ENCODE measurements around the gene ALDH3A1. TPM values are rescaled to one million over a fixed set of nuclear protein-coding genes. Genes with fewer than 3 reads are reported as not detected.

ALDH3A1 gene
- total RNA-seq, 1 experiment from 2014 or later = 0.39 TPM

DNA sequence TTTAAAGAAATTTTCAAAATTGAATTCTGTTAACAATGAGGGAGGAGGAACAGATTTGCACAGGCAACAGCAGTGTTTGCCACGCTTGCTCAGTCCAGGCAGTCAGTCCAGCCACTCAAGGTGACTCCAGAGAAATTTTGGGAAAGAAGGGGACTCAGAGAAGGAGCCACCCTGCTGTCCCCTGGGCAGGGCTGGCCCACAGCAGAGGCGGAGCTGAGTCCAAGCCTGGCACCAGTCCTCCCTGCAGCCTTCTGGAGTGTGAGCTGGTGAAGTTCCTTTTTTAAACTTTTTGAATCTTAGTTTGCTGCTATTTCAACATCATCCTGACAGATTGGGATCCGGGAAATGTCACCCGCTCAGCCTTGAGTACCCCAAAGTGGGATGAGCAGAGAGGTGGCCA, 17.3 kb downstream of the ALDH3A1 start:
- H2BK20ac ChIP-seq (ENCODE audit: low read depth, low read length, poor library complexity, severe bottlenecking) = no peak overlapping the region
- no CpG with 5 or more reads among the region's 4 CpGs for WGBS (ENCODE audit: extremely low coverage, insufficient read length, low lambda C conversion rate)
- H3K9me3 ChIP-seq (ENCODE audit: control insufficient read depth, low read depth, low read length) = no peaks in the 10 kb centered on the region
- no peak overlapping the region for H4K5ac ChIP-seq (ENCODE audit: insufficient read length, low read depth, low read length)
- H4K91ac ChIP-seq (ENCODE audit: insufficient read length, low read depth, low read length) = no peak overlapping the region
- no peak overlapping the region for H3K23ac ChIP-seq (ENCODE audit: insufficient read length, low read depth, low read length)
- Mint-ChIP-seq H3K36me3 (ENCODE audit: insufficient read depth in 1 of 3, low read depth in 3 of 3) (no peaks in the 10 kb centered on the region), H3K27me3 (ENCODE audit: low read depth) (peaks cover 4% of the 10 kb centered on the region), H3K4me3 (no peak overlapping the region), H3K9me3 (no peaks in the 10 kb centered on the region), H3K4me1 (no peaks in the 10 kb centered on the region), H3K27ac (no peak overlapping the region)
- no peak overlapping the region for H2BK120ac ChIP-seq (ENCODE audit: low read depth, low read length, poor library complexity, severe bottlenecking)
- H3K9ac ChIP-seq (ENCODE audit: extremely low read depth, insufficient read length, low read length) = no peak overlapping the region
- H2AK5ac ChIP-seq (ENCODE audit: insufficient read length, low read length) = no peak overlapping the region
- no peak for DNase-seq
- no peak overlapping the region for H2BK5ac ChIP-seq (ENCODE audit: insufficient read length, low read length)
- TF ChIP-seq, protein P1, sequence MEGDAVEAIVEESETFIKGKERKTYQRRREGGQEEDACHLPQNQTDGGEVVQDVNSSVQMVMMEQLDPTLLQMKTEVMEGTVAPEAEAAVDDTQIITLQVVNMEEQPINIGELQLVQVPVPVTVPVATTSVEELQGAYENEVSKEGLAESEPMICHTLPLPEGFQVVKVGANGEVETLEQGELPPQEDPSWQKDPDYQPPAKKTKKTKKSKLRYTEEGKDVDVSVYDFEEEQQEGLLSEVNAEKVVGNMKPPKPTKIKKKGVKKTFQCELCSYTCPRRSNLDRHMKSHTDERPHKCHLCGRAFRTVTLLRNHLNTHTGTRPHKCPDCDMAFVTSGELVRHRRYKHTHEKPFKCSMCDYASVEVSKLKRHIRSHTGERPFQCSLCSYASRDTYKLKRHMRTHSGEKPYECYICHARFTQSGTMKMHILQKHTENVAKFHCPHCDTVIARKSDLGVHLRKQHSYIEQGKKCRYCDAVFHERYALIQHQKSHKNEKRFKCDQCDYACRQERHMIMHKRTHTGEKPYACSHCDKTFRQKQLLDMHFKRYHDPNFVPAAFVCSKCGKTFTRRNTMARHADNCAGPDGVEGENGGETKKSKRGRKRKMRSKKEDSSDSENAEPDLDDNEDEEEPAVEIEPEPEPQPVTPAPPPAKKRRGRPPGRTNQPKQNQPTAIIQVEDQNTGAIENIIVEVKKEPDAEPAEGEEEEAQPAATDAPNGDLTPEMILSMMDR (conservative IDR thresholded peaks at IDR 0.05) = no peak
- no peaks in the 10 kb centered on the region for H3K23me2 ChIP-seq (ENCODE audit: insufficient read length, low read depth, low read length, poor library complexity, severe bottlenecking)
- no peak overlapping the region for H3K14ac ChIP-seq (ENCODE audit: insufficient read depth, low read length)
- no peak overlapping the region for H3K27ac ChIP-seq (ENCODE audit: insufficient read length, low read depth, low read length)
- H3T11ph ChIP-seq (ENCODE audit: low read length) = no peak overlapping the region
- H3K79me1 ChIP-seq (ENCODE audit: insufficient read depth, low read depth, low read length, poor library complexity, severe bottlenecking) = no peaks in the 10 kb centered on the region
- no peak overlapping the region for H3K4ac ChIP-seq (ENCODE audit: low read depth, low read length)
- H3K4me1 ChIP-seq (ENCODE audit: insufficient read depth, low read length) = no peaks in the 10 kb centered on the region
- no peak overlapping the region for H2BK12ac ChIP-seq (ENCODE audit: insufficient read length, low read depth, low read length)
- H4K8ac ChIP-seq (replicated peaks; ENCODE audit: insufficient read length, low read depth, low read length) = no peak overlapping the region
- no peaks in the 10 kb centered on the region for H3K27me3 ChIP-seq (ENCODE audit: insufficient read depth, low read length)
- no peaks in the 10 kb centered on the region for H3K79me2 ChIP-seq (ENCODE audit: insufficient read depth, low read length)
- H2BK15ac ChIP-seq (ENCODE audit: low read depth, low read length) = no peak overlapping the region
- no peak overlapping the region for H3K4me2 ChIP-seq (ENCODE audit: insufficient read depth, insufficient read length, low read length)
- H2AFZ ChIP-seq (ENCODE audit: low read length) = no peak overlapping the region
- H3K18ac ChIP-seq (ENCODE audit: insufficient read length, low read depth, low read length) = no peak overlapping the region
- H3K56ac ChIP-seq (ENCODE audit: insufficient read length, low read depth, low read length) = no peak overlapping the region
- no peaks in the 10 kb centered on the region for H4K20me1 ChIP-seq (ENCODE audit: control insufficient read depth, insufficient read depth, insufficient read length)
